Measurements from ENCODE around the gene MECP2. TPM values are rescaled to one million over a fixed set of nuclear protein-coding genes. Genes with fewer than 3 reads are reported as not detected.

The MECP2 gene
- total RNA-seq, 3 donors from 2014 or later, result 56.3 to 58.3 (median 57.8) TPM

GRCh38 chrX:154121207-154121606, 23.7 kb upstream of the MECP2 start:
- no peaks in the 10 kb centered on the region for H3K4me1 ChIP-seq
- TF ChIP-seq CTCF (IDR thresholded peaks at IDR 0.05) (no peak), POLR2A (IDR thresholded peaks at IDR 0.05) (no peak), POLR2AphosphoS5 (IDR thresholded peaks at IDR 0.05) (no peak)
- no peak for DNase-seq (ENCODE audit: low spot score in 2 of 2)
- no peaks in the 10 kb centered on the region for H3K9me3 ChIP-seq
- H3K27me3 ChIP-seq, result peaks cover 0 to 48% of the 10 kb centered on the region in 2 donors
- H3K36me3 ChIP-seq, result no peaks in the 10 kb centered on the region
- no peak overlapping the region for H3K4me3 ChIP-seq
- intact Hi-C loops (cut with DNase I; ENCODE audit: low total_unique reads), result no loop called here
- H3K27ac ChIP-seq, result peak overlapping the region; percentile 57 to 73

GRCh38 chrX:154120567-154120966, 23.1 kb upstream of the MECP2 start:
- Histone ChIP-seq H3K4me3 (no peak overlapping the region), H3K27me3 (peaks cover 0 to 45% of the 10 kb centered on the region in 2 donors), H3K27ac (no peak overlapping the region), H3K9me3 (no peaks in the 10 kb centered on the region), H3K4me1 (no peaks in the 10 kb centered on the region), H3K36me3 (no peaks in the 10 kb centered on the region)
- intact Hi-C loops (cut with DNase I; ENCODE audit: low total_unique reads), result no loop called here
- DNase-seq (ENCODE audit: low spot score in 2 of 2), result no peak
- no peak for TF ChIP-seq CTCF (IDR thresholded peaks at IDR 0.05)
- no peak for TF ChIP-seq POLR2A (IDR thresholded peaks at IDR 0.05)
- no peak for TF ChIP-seq POLR2AphosphoS5 (IDR thresholded peaks at IDR 0.05)

GRCh38 chrX:154117566-154117965, 20.0 kb upstream of the MECP2 start:
- H3K9me3 ChIP-seq, result no peaks in the 10 kb centered on the region
- TF ChIP-seq POLR2A (IDR thresholded peaks at IDR 0.05), result no peak
- no peak for TF ChIP-seq CTCF (IDR thresholded peaks at IDR 0.05)
- no peak overlapping the region for H3K27ac ChIP-seq
- H3K36me3 ChIP-seq, result no peaks in the 10 kb centered on the region
- no peaks in the 10 kb centered on the region for H3K4me1 ChIP-seq
- H3K4me3 ChIP-seq, result no peak overlapping the region
- H3K27me3 ChIP-seq, result peaks cover 0 to 35% of the 10 kb centered on the region in 2 donors
- DNase-seq (ENCODE audit: low spot score in 2 of 2), result no peak
- intact Hi-C loops (cut with DNase I; ENCODE audit: low total_unique reads), result no loop called here

GRCh38 chrX:154116426-154117211, 19.1 kb upstream of the MECP2 start:
- Histone ChIP-seq H3K9me3 (no peaks in the 10 kb centered on the region), H3K36me3 (no peaks in the 10 kb centered on the region), H3K4me3 (no peak overlapping the region), H3K27ac (no peak overlapping the region), H3K4me1 (no peaks in the 10 kb centered on the region), H3K27me3 (peaks cover 0 to 27% of the 10 kb centered on the region in 2 donors)
- DNase-seq (ENCODE audit: low spot score in 2 of 2), result peak in 1 of 2 donors; percentile 3
- TF ChIP-seq CTCF (IDR thresholded peaks at IDR 0.05), result no peak
- TF ChIP-seq POLR2A (IDR thresholded peaks at IDR 0.05), result no peak
- no peak for TF ChIP-seq POLR2AphosphoS5 (IDR thresholded peaks at IDR 0.05)
- intact Hi-C loops (cut with DNase I; ENCODE audit: low total_unique reads), result no loop called here

- Histone ChIP-seq H3K36me3 (no peaks in the 10 kb centered on the region), H3K27ac (no peak overlapping the region), H3K9me3 (no peaks in the 10 kb centered on the region), H3K4me1 (no peaks in the 10 kb centered on the region), H3K4me3 (no peak overlapping the region), H3K27me3 (peaks cover 0 to 27% of the 10 kb centered on the region in 2 donors)
- DNase-seq (ENCODE audit: low spot score in 2 of 2), result no peak
- intact Hi-C loops (cut with DNase I; ENCODE audit: low total_unique reads), result no loop called here
- TF ChIP-seq POLR2A (IDR thresholded peaks at IDR 0.05) (no peak), CTCF (IDR thresholded peaks at IDR 0.05) (no peak), POLR2AphosphoS5 (IDR thresholded peaks at IDR 0.05) (no peak)
These were observed 18.2 kb upstream of the MECP2 start for GRCh38 chrX:154115750-154116149.

Data from breast epithelium (tissue), 4 donors.